HAP-1 (cell line): Measurements from ENCODE around the gene TGM6.

ENCODE experiments used
- DNase-seq, 2 experiments: peaks; one replicate each; pipeline ENCODE4 v3.0.0-alpha.2; 2016 to 2020; ENCODE audit warnings: low spot score in 2 of 2
- H3K27me3 ChIP-seq: fragments of 250-450 bp; sonication (Bioruptor Pico); 2 replicates; pipeline ENCODE4 v1.5.1; 2020; ENCODE audit warnings: low read depth, mild to moderate bottlenecking, moderate library complexity
- H3K36me3 ChIP-seq: fragments of 250-450 bp; sonication (Bioruptor Pico); replicated peaks from 2 replicates; pipeline ENCODE4 v1.5.1; 2020; ENCODE audit warnings: mild to moderate bottlenecking
- H3K4me1 ChIP-seq: fragments of 250-450 bp; sonication (Bioruptor Pico); 2 replicates; pipeline ENCODE4 v1.5.1; 2020; ENCODE audit warnings: mild to moderate bottlenecking
- H3K4me3 ChIP-seq: fragments of 250-450 bp; sonication (Bioruptor Pico); 2 replicates; pipeline ENCODE4 v1.5.1; 2020; ENCODE audit warnings: mild to moderate bottlenecking, moderate library complexity
- H3K9me3 ChIP-seq: fragments of 250-450 bp; sonication (Bioruptor Pico); 2 replicates; pipeline ENCODE4 v1.5.1; 2020; ENCODE audit warnings: mild to moderate bottlenecking, moderate library complexity
- in situ Hi-C: fragments of 300-500 bp; cut with MboI; formaldehyde crosslinking; loops from 3 replicates; pipeline ENCODE4 v1.14.3; 2020; ENCODE audit warnings: low sequenced_read_pairs, inconsistent platforms, mixed read lengths

Gene TGM6

GRCh38 chr20:2476742-2477615 is 96.3 kb downstream of the TGM6 start:
- no peak overlapping the region for H3K4me3 ChIP-seq
- peaks cover 4% of the 10 kb centered on the region; the same call in 1 of the 2 replicates for H3K36me3 ChIP-seq
- no peaks in the 10 kb centered on the region for H3K27me3 ChIP-seq
- peaks cover 8% of the 10 kb centered on the region for H3K4me1 ChIP-seq
- DNase-seq: no peak
- no peaks in the 10 kb centered on the region for H3K9me3 ChIP-seq
- in situ Hi-C loops: no loop called here

GRCh38 chr20:2480381-2480780 is 99.7 kb downstream of the TGM6 start:
- DNase-seq: no peak
- Histone ChIP-seq H3K4me1 (peaks cover under 1% of the 10 kb centered on the region; the same call in 1 of the 2 replicates), H3K9me3 (no peaks in the 10 kb centered on the region), H3K27me3 (no peaks in the 10 kb centered on the region), H3K36me3 (peaks cover 23% of the 10 kb centered on the region), H3K4me3 (no peak overlapping the region)
- in situ Hi-C loops: no loop called here
